WTC11 (cell line): ENCODE measurements around the gene C3orf33. TPM values are rescaled to one million over a fixed set of nuclear protein-coding genes. Genes with fewer than 3 reads are reported as not detected.
A peak's percentile ranks its signal among the peaks of the same experiment; 100 is the strongest.

Source experiments
- ATAC-seq: fragments of 200-7000 bp; cut with Tn5 transposase; 2 replicates; pipeline ENCODE4 v1.10.0; 2021; ENCODE audit warnings: mild to moderate bottlenecking, moderate library complexity
- CTCF ChIA-PET: fragments of 300-600 bp; sonication (Branson Sonifier 250); formaldehyde crosslinking; loops from one replicate; lab custom pipeline; 2021; ENCODE audit warnings: antibody characterized with exemption; lab: Charles Lee
- POLR2A ChIA-PET: fragments of 350-600 bp; sonication (Branson Sonifier 250); formaldehyde crosslinking; loops from one replicate; lab custom pipeline; 2021; ENCODE audit warnings: antibody characterized with exemption; lab: Charles Lee
- DNase-seq: peaks from one replicate; pipeline ENCODE4 v3.0.0; 2021; ENCODE audit warnings: low spot score
- H3K27ac Mint-ChIP-seq: 2 replicates; pipeline ENCODE4 v1.8.0; 2021; ENCODE audit warnings: mixed read lengths
- H3K27me3 Mint-ChIP-seq: 2 replicates; pipeline ENCODE4 v1.8.0; 2021; ENCODE audit warnings: low read depth, mild to moderate bottlenecking, moderate library complexity, mixed read lengths
- H3K36me3 Mint-ChIP-seq: 2 replicates; pipeline ENCODE4 v1.8.0; 2021; ENCODE audit warnings: mixed read lengths
- H3K4me1 Mint-ChIP-seq: 2 replicates; pipeline ENCODE4 v1.8.0; 2022; ENCODE audit warnings: mixed read lengths
- H3K4me3 Mint-ChIP-seq: 2 replicates; pipeline ENCODE4 v1.8.0; 2021; ENCODE audit warnings: mild to moderate bottlenecking, moderate library complexity, mixed read lengths
- H3K9me3 Mint-ChIP-seq: 2 replicates; pipeline ENCODE4 v1.8.0; 2021; ENCODE audit warnings: mixed read lengths
- AR ChIP-seq: fragments of 250-450 bp; sonication (Bioruptor Pico); IDR thresholded peaks from 2 replicates; pipeline ENCODE4 v1.9.0; 2021; ENCODE audit warnings: mild to moderate bottlenecking
- EMX1 ChIP-seq: fragments of 250-450 bp; sonication (Bioruptor Pico); IDR thresholded peaks from 2 replicates; pipeline ENCODE4 v1.8.0; 2021; ENCODE audit warnings: mild to moderate bottlenecking
- ESRRA ChIP-seq: sonication (generic); formaldehyde crosslinking; IDR thresholded peaks from 2 replicates; pipeline ENCODE4 v1.8.1; 2022; ENCODE audit warnings: mild to moderate bottlenecking, missing genetic modification reagents, borderline replicate concordance
- PREB ChIP-seq: sonication (generic); formaldehyde crosslinking; IDR thresholded peaks from 2 replicates; pipeline ENCODE4 v1.8.1; 2022; ENCODE audit warnings: mild to moderate bottlenecking, missing genetic modification reagents, moderate library complexity, borderline replicate concordance
- RELA ChIP-seq: sonication (generic); formaldehyde crosslinking; IDR thresholded peaks from 2 replicates; pipeline ENCODE4 v1.8.1; 2022; ENCODE audit warnings: missing genetic modification reagents, mild to moderate bottlenecking, borderline replicate concordance
- TEAD1 ChIP-seq: sonication (generic); formaldehyde crosslinking; IDR thresholded peaks from 2 replicates; pipeline ENCODE4 v1.8.0; 2022; ENCODE audit warnings: mild to moderate bottlenecking, missing genetic modification reagents
- ZNF219 ChIP-seq: sonication (generic); formaldehyde crosslinking; IDR thresholded peaks from 2 replicates; pipeline ENCODE4 v1.8.0; 2023; ENCODE audit warnings: missing genetic modification reagents, mild to moderate bottlenecking, borderline replicate concordance
- total RNA-seq: library from RNA; stranded (reverse); gene quantifications from 3 replicates; pipeline ENCODE4 v1.2.3, GENCODE V29; 2021

The C3orf33 gene
- total RNA-seq, 1 experiment from 2014 or later, result 2.8 TPM

- TF ChIP-seq AR (CRISPR knock-in tag) (no peak), ESRRA (CRISPR knock-in tag) (no peak)
Observed at GRCh38 chr3:155727836-155728235, 78.2 kb downstream of the C3orf33 start (continued).

GRCh38 chr3:155714295-155714718, 91.8 kb downstream of the C3orf33 start:
- TF ChIP-seq TEAD1, result no peak
- no peak for TF ChIP-seq PREB (CRISPR knock-in tag)
- TF ChIP-seq EMX1 (CRISPR knock-in tag), result no peak
- no peak for TF ChIP-seq RELA (CRISPR knock-in tag)
- TF ChIP-seq ZNF219, result no peak
- ATAC-seq (peak; percentile 98), DNase-seq (peak; percentile 39)
- Mint-ChIP-seq H3K9me3 (peaks cover 30% of the 10 kb centered on the region), H3K27ac (no peak overlapping the region), H3K4me3 (no peak overlapping the region), H3K36me3 (peaks cover 29% of the 10 kb centered on the region), H3K4me1 (peaks cover 19% of the 10 kb centered on the region), H3K27me3 (no peaks in the 10 kb centered on the region; the same call in 1 of the 2 replicates)
- ChIA-PET CTCF (interaction anchor here (0.5 to 2.6 kb wide), 6 partner anchors 12 to 759 kb away, joined by 3 to 15 read pairs (median 5); partner anchors contain the start of gene C3orf33), POLR2A (no interaction called here)

Other genes starting within 250 kb of the C3orf33 start
- 8.4 to 8.9 TPM (median 8.8 TPM) in 3 replicates for gene PLCH1, start 61.2 kb downstream of the C3orf33 start, total RNA-seq
- 19.8 to 24.9 TPM (median 21.6 TPM) in 3 replicates for gene SLC33A1, start 48.1 kb upstream of the C3orf33 start, total RNA-seq
- gene GMPS, start 64.4 kb upstream of the C3orf33 start, total RNA-seq, result 125 to 136 TPM (median 128 TPM) in 3 replicates